ENCODE results near the gene ZCCHC17. TPM values are rescaled to one million over a fixed set of nuclear protein-coding genes. Genes with fewer than 3 reads are reported as not detected.
"Not testable (repeated sequence)": the region's sequence is repeated elsewhere in the genome, so short reads cannot be mapped to it uniquely, and the experiment has no call there.

ZCCHC17 gene
- total RNA-seq, 1 donor from 2014 or later: 51.3 TPM

DNA sequence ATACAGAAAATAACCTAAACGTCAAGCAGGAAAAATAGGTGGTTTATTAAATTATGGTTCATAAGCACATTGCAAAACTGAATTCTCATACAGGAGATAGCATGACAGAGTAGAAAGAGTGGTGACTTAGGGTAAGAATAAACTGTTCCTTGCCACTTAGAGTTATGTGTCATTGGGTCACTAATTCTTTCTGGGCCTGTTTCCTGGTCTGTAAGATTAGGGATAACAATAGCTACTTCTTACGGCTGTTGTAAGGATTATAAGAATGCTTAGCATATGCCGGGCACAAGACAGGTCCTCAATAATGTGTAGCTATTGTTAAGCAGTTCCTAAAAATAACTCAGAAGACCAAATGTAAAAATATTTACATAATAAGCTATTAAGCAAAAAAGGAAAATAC lies 24.5 kb upstream of the ZCCHC17 start:
- Histone ChIP-seq H3K4me1 (ENCODE audit: insufficient read depth, low read length) (no peaks in the 10 kb centered on the region), H4K20me1 (ENCODE audit: insufficient read depth, low read length) (peaks cover 28% of the 10 kb centered on the region), H3K27me3 (ENCODE audit: insufficient read depth, low read length) (no peaks in the 10 kb centered on the region), H3K4me2 (ENCODE audit: low read length) (no peak overlapping the region), H3K9ac (ENCODE audit: low read length) (no peak overlapping the region), H2AFZ (ENCODE audit: low read depth, low read length) (no peak overlapping the region), H3K4me3 (ENCODE audit: insufficient read depth, low read depth, low read length) (no peak overlapping the region), H3K27ac (ENCODE audit: low read depth, low read length) (no peak overlapping the region), H3K79me2 (ENCODE audit: insufficient read depth, low read length) (no peaks in the 10 kb centered on the region), H3K9me3 (ENCODE audit: insufficient read depth, low read depth, low read length) (no peaks in the 10 kb centered on the region), H3K36me3 (ENCODE audit: insufficient read depth, low read length) (peaks cover 48% of the 10 kb centered on the region)
- no peak for FAIRE-seq
- peaks cover 20% of the 10 kb centered on the region for H3K36me3 Mint-ChIP-seq (ENCODE audit: low read depth, unreplicated experiment)
- H3K9me3 Mint-ChIP-seq (ENCODE audit: unreplicated experiment): no peaks in the 10 kb centered on the region
- no peak for TF ChIP-seq EZH2 (IDR thresholded peaks at IDR 0.05; ENCODE audit: insufficient read depth, low read length)
- TF ChIP-seq, protein P1, sequence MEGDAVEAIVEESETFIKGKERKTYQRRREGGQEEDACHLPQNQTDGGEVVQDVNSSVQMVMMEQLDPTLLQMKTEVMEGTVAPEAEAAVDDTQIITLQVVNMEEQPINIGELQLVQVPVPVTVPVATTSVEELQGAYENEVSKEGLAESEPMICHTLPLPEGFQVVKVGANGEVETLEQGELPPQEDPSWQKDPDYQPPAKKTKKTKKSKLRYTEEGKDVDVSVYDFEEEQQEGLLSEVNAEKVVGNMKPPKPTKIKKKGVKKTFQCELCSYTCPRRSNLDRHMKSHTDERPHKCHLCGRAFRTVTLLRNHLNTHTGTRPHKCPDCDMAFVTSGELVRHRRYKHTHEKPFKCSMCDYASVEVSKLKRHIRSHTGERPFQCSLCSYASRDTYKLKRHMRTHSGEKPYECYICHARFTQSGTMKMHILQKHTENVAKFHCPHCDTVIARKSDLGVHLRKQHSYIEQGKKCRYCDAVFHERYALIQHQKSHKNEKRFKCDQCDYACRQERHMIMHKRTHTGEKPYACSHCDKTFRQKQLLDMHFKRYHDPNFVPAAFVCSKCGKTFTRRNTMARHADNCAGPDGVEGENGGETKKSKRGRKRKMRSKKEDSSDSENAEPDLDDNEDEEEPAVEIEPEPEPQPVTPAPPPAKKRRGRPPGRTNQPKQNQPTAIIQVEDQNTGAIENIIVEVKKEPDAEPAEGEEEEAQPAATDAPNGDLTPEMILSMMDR (IDR thresholded peaks at IDR 0.05; ENCODE audit: insufficient read depth, low read depth, low read length): no peak
- H3K27me3 Mint-ChIP-seq (ENCODE audit: low read depth, unreplicated experiment): no peaks in the 10 kb centered on the region
- H3K4me3 Mint-ChIP-seq (ENCODE audit: unreplicated experiment): no peak overlapping the region
- H3K4me1 Mint-ChIP-seq (ENCODE audit: low read depth, unreplicated experiment): peaks cover under 1% of the 10 kb centered on the region
- H3K27ac Mint-ChIP-seq (ENCODE audit: unreplicated experiment): no peak overlapping the region
- DNase-seq (ENCODE audit: low read depth): no peak

DNA sequence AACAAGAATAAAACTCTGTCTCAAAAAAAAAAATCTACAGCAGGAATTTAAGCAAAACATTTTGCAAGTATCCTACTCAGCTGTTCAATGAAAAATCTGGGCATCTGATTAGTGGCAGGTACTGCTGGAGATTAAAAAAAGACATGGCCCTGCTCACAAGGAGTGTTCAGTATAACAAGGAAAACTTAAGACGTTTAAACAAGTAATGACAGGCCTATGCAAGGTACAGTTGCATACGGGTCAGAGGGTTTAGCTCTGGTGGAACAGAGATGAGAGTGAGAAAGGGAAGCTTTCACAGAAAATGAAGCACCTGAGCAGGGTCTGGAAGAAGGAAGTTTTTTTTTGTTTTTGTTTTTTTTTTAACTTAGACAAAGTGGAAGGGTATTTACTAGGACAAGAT lies 23.2 kb upstream of the ZCCHC17 start:
- Histone ChIP-seq H2AFZ (ENCODE audit: low read depth, low read length) (no peak overlapping the region), H3K27ac (ENCODE audit: low read depth, low read length) (no peak overlapping the region), H3K36me3 (ENCODE audit: insufficient read depth, low read length) (peaks cover 44% of the 10 kb centered on the region), H3K4me3 (ENCODE audit: insufficient read depth, low read depth, low read length) (no peak overlapping the region), H3K4me1 (ENCODE audit: insufficient read depth, low read length) (no peaks in the 10 kb centered on the region), H3K9ac (ENCODE audit: low read length) (no peak overlapping the region), H3K9me3 (ENCODE audit: insufficient read depth, low read depth, low read length) (no peaks in the 10 kb centered on the region), H3K79me2 (ENCODE audit: insufficient read depth, low read length) (peaks cover 2% of the 10 kb centered on the region), H3K4me2 (ENCODE audit: low read length) (no peak overlapping the region), H3K27me3 (ENCODE audit: insufficient read depth, low read length) (no peaks in the 10 kb centered on the region), H4K20me1 (ENCODE audit: insufficient read depth, low read length) (peaks cover 30% of the 10 kb centered on the region)
- peaks cover under 1% of the 10 kb centered on the region for H3K4me1 Mint-ChIP-seq (ENCODE audit: low read depth, unreplicated experiment)
- peaks cover 14% of the 10 kb centered on the region for H3K36me3 Mint-ChIP-seq (ENCODE audit: low read depth, unreplicated experiment)
- no peak overlapping the region for H3K4me3 Mint-ChIP-seq (ENCODE audit: unreplicated experiment)
- FAIRE-seq: no peak
- H3K27ac Mint-ChIP-seq (ENCODE audit: unreplicated experiment): no peak overlapping the region
- no peaks in the 10 kb centered on the region for H3K27me3 Mint-ChIP-seq (ENCODE audit: low read depth, unreplicated experiment)
- no peak for DNase-seq (ENCODE audit: low read depth)
- TF ChIP-seq, protein P1 (IDR thresholded peaks at IDR 0.05; ENCODE audit: insufficient read depth, low read depth, low read length): no peak
- TF ChIP-seq EZH2 (IDR thresholded peaks at IDR 0.05; ENCODE audit: insufficient read depth, low read length): no peak
- no peaks in the 10 kb centered on the region for H3K9me3 Mint-ChIP-seq (ENCODE audit: unreplicated experiment)

DNA sequence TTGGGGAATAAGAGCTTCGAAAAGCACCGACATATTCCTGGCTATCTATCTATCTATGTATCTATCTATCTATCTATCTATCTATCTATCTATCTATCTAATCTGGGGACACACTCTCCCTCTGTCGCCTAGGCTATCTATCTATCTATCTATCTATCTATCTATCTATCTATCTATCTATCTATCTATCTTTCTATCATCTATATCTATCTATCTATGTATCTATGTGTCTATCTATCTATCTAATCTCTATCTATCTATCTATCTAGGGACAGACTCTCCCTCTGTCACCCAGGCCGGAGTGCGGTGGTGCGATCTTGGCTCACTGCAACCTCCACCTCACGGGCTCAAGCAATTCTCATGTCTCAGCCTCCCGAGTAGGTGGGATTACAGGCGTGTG lies 14.4 kb upstream of the ZCCHC17 start:
- not testable (repeated sequence) for H3K4me3 Mint-ChIP-seq (ENCODE audit: unreplicated experiment); DNase-seq (ENCODE audit: low read depth)
- peaks cover 14% of the 10 kb centered on the region for H3K36me3 Mint-ChIP-seq (ENCODE audit: low read depth, unreplicated experiment)

DNA sequence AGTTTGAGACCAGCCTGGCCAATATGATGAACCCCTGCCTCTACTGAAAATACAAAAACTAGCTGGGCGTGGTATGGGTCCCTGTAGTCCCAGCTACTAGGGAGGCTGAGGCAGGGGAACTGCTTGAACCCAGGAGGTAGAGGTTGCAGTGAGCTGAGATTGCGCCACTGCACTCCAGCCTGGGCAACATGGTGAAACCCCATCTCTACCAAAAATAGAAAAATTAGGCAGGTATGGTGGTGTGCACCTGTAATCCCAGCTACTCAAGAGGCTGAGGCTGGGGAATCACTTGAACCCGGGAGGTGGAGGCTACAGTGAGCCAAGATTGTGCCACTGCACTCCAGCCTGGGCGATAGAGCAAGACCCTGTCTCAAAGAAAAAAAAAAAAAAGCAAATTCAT lies 9.0 kb upstream of the ZCCHC17 start:
- not testable (repeated sequence) for FAIRE-seq; H3K36me3 Mint-ChIP-seq (ENCODE audit: low read depth, unreplicated experiment); H3K9ac ChIP-seq (ENCODE audit: low read length); H3K9me3 ChIP-seq (ENCODE audit: insufficient read depth, low read depth, low read length); H3K27ac Mint-ChIP-seq (ENCODE audit: unreplicated experiment); H3K27me3 ChIP-seq (ENCODE audit: insufficient read depth, low read length); H3K4me1 ChIP-seq (ENCODE audit: insufficient read depth, low read length); DNase-seq (ENCODE audit: low read depth); H3K4me1 Mint-ChIP-seq (ENCODE audit: low read depth, unreplicated experiment); H3K9me3 Mint-ChIP-seq (ENCODE audit: unreplicated experiment); H3K27me3 Mint-ChIP-seq (ENCODE audit: low read depth, unreplicated experiment); H4K20me1 ChIP-seq (ENCODE audit: insufficient read depth, low read length); H2AFZ ChIP-seq (ENCODE audit: low read depth, low read length); H3K4me3 Mint-ChIP-seq (ENCODE audit: unreplicated experiment); H3K27ac ChIP-seq (ENCODE audit: low read depth, low read length); H3K4me2 ChIP-seq (ENCODE audit: low read length); H3K4me3 ChIP-seq (ENCODE audit: insufficient read depth, low read depth, low read length)
- H3K36me3 ChIP-seq (ENCODE audit: insufficient read depth, low read length): peaks cover 41% of the 10 kb centered on the region
- peaks cover 11% of the 10 kb centered on the region for H3K79me2 ChIP-seq (ENCODE audit: insufficient read depth, low read length)

More for the DNA sequence above, 14.4 kb upstream of the ZCCHC17 start:
- H3K79me2 ChIP-seq (ENCODE audit: insufficient read depth, low read length); H3K4me3 ChIP-seq (ENCODE audit: insufficient read depth, low read depth, low read length); H3K4me1 Mint-ChIP-seq (ENCODE audit: low read depth, unreplicated experiment); H3K9me3 Mint-ChIP-seq (ENCODE audit: unreplicated experiment); H3K9me3 ChIP-seq (ENCODE audit: insufficient read depth, low read depth, low read length); H3K4me1 ChIP-seq (ENCODE audit: insufficient read depth, low read length); FAIRE-seq; H3K27me3 Mint-ChIP-seq (ENCODE audit: low read depth, unreplicated experiment); H3K9ac ChIP-seq (ENCODE audit: low read length); H3K27ac Mint-ChIP-seq (ENCODE audit: unreplicated experiment); H3K4me2 ChIP-seq (ENCODE audit: low read length); H3K27me3 ChIP-seq (ENCODE audit: insufficient read depth, low read length); H3K27ac ChIP-seq (ENCODE audit: low read depth, low read length); H2AFZ ChIP-seq (ENCODE audit: low read depth, low read length): not testable (repeated sequence)
- Histone ChIP-seq H4K20me1 (ENCODE audit: insufficient read depth, low read length) (peaks cover 12% of the 10 kb centered on the region), H3K36me3 (ENCODE audit: insufficient read depth, low read length) (peaks cover 34% of the 10 kb centered on the region)
